Measurements from ENCODE around the gene ENTPD8.

Gene ENTPD8

DNA sequence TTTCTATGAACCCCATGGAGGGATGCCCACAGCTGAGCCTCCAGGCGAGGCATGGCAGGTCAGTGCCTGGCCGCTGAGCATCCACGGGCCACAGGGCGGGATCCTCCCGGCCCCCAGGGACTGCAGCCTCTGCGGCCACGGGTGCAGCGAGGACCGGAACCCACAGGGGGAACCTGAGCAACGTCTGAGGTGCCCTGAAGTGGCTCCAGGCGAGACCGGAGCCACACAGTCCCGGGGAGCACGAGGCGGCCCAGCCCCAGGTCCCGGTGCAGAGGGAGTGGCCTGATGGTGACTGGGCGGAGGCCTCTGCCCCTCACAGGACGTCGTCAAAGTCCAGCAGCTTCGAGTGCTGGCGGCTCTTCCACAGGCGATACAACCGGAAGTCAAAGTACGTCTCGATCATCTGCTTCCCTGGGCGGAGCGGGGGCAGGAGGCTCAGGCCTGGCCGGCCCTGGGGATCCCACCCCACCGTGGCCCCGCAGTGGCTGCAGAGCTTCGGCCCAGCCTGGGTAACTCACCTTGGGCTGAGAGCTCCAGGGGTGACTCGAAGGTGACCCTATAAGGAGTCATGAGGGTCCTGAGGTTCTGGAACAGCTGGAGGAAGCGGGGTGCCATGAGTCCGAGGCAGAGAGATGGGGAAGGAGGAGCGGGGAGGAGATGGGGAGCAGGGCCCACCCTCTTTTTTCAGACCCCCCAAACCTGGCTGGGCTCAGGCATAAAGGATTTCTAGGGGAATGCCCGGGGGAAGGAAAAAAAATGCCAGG, 8.1 kb upstream of the ENTPD8 start:
- DNase-seq, result no peak

DNA sequence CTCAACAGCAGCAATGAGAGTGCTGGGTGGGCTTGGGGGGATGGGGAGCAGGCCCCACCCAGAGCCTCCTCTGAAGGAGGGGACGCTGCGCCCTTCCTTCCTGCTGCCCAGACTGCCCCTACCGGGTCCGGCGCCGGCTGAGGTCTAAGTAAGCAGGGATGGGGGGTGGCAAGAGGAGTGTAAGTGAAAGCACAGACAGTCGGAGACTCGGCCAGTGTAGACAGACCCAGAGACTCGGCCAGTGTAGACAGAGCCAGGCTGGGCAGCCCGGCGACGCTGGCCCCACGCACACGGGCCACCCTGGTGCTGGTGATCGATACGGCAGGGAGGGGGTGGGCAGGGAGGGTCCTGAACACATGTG, 7.4 kb upstream of the ENTPD8 start:
- no peak for DNase-seq

DNA sequence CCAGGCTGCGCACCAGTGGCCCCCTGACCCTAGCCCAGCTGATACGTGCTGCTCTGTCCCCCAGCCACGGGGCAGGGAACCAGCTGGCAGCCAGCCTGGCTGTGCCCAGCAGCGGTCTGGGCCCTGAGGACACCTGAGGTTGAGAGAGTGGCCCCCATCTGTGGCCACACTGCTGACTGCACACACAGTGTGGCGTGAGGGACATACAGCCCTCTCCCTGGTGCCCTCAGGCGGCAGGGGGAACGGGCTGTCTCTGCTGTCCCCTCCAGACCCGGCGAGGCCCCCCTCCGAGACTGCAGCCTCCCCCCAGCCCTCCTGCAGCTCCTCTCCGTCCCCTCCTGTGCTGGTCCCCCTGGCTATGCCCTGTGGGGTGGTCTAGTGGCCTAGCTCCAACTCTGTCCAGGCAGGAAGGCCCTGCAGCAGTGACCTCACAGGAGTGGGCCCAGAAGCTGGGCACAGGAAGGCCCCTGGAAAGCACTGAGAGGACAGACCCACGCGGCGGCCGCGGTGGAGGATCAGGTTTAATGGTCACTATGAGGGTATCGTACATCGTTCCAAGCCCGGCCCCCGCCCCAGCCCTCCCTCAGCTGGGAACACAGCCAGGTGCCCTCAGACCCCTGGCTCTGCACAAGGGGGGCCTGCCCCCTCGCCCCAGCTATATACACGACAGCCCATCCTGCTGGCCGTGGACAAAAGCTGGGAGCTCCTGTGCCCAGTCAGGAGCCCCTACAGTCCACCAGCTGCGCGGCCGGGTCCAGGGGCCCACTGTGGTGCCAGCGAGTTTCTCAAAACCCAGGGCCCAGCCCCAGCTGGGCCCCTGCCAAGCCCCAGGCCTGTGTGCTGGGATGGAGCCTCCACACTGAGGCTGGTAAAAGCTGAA, 6.8 kb upstream of the ENTPD8 start:
- DNase-seq, result peak in 15 of 56 donors; percentile 25 to 60 (median 48)

DNA sequence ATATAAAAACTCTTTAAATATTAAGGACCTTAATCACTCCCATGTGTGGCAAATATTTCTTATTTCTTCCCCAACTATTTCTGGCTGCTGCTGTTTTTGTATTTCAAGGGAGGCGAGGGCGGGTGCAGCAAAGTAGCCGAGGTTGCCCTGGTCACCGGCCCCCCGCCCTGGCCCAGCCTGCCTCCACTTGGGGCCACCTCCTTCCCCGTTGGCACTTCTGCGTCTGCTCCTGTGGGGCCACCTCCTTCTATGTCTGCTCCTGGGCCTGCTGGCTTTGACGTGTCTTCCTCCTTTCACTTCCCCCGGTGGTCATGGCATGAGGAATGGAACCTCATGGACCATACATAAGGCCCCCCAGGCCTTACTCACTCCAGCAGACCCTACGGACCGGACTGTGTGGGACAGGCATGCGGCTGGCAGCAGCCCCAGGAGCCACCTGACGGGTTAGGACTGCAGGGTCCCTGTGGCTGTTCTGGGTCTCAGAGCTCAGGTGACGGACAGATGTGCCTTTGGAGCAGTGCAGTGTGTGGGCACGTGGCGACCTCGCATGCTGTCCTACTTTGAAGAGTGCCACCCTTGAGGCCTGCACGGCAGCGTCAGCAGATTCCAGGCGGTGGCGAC, 5.8 kb upstream of the ENTPD8 start:
- DNase-seq, result peak in 4 of 56 donors; percentile 29 to 43 (median 37)

DNA sequence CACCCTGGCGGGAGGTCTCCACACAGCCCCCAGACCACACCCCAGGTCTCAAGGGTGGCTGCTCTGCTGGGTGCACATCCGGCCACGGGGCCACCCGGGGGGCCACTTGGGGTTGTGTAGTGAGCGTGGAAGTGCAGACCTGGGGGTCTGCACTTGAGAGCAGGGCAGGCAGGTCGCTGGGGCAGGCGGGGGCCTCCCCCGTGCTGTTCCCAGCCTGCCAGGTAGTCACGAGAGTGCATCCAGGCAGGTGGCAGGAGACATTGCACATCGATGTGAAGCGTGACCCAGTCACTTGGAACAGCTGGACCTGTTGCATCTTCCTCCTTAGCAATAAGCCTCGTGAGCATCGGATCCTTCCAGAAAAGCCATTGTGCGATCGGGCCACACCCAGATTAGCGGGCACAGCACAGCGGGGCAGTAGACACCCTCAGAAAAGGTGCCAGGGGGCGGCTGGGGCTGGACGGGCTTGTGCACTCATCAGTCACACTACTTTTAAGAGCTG, 4.8 kb upstream of the ENTPD8 start:
- DNase-seq, result no peak

DNA sequence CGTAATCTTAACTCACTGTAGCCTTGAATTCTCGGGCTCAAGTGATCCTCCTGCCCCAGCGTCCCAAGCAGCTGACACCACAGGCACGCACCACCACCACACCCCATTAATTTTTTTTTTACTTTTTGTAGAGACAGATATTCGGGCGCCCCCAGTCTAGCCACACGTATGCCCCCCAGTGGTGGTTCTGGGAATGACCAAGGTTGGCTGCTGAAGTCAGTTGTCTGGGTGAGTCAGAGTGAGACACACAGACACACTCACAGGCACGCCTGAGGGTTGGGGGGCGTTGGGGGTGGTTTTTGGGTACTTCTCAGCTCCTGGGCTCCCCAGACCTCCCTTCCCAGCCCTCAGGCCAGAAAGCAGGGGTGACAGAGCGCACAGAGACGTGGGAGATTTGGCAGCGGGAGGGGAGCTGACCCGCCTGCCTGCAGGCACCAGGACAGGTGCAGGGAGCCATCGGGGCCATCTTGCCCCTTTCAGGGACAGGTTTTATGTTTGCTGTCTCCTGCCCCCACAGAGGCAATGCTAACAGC, 4.2 kb upstream of the ENTPD8 start:
- peak in 34 of 56 donors; percentile 17 to 81 (median 46) for DNase-seq

DNA sequence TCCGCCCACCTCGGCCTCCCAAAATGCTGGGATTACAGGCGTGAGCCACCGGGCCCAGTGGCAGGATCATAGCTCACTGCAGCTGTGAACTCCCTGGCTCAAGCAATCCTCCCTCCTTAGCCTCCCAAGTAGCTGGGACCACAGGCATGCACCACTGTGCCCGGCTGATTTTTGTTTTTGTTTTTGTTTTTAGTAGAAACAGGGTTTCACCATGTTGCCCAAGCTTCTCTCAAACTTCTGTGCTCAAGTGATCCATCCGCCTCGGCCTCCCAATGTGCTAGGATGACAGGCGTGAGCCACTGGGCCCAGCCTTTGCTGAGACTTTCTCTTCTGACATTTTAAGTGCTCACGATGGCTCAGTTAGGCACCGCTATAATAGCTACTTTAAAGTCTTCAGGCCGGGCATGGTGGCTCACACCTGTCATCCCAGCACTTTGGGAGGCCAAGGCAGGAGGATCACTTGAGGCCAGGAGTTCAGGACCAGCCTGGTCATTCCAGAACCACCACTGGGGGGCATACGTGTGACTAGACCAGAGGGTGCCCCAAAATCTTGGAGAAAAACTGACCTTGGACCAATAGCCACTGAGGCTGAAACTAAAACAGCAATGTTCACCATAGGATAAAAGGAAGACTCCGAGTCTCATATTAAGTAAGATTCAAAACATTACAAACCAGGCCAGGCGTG, 3.1 kb upstream of the ENTPD8 start:
- DNase-seq, result no peak

DNA sequence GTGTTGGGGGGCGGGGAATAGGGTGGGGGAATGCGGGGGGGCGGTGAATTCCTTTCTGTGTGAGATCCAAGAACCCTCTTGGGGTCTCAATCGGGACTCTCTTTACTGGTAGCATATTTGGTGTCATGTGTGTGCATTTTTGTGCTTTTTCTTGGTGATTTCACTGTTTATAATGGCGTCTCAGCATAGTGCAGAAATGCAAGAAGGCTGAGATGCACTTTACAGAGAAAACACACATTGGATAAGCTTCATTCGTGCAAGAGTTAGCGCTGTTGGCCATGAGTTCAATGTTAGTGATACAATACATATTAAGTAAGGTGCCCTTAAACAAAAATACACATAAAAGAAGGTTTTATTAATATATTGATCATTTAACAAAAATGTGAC, 771 bp upstream of the ENTPD8 start:
- no peak for DNase-seq

DNA sequence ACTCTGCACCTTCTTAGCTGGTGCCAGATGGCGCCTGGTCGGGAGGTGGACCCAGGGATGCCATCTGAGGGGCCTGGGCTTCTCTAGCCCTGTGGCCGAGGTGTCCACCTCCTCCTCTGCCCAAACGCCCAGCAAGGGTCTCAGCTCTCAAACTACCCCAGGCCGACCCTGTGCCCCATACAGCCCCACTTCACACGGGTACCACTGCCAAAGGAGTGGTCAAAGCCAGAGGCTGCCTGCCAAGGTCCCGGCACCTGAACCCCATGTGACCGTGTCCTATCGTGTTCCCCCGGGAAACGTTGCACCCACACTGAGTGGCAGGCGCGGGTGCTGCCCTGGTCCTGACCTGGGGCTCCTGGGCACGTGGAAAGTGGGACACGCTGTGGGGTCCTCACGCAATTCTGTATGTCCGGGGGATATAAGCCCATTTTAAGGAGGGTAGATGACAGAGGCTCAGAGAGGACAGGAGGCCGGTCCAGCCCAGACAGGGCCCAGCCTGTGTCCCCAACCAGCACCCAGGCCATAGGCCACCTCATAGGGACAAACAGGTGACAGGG, 1.9 kb downstream of the ENTPD8 start:
- no peak for DNase-seq

DNA sequence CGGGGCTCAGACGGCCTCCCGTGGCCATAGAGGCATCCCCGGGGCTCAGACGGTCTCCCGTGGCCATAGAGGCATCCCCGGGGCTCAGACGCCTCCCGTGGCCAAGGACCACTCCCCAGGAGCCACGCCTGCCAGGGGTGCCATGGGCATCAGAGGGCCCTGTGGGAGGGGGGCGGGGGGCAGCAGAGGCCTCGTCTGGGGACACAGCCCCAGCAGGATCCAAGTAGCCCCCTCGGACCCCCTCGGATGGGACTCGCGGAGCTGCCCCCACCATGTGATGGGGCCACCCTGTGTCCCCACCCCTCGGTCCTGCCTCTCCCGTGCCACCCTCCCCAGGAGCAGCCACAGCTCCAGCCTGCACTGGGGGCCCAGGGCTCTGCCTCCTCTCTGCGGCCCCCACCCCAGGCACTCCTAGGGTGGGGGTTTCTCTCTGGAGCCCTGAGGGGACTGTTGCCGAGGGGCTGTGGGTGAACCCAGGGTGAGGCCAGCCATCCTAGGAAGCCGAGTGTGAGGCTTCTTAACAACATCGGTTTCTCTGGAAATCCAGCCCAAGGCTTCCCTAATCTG, 2.5 kb downstream of the ENTPD8 start:
- no peak for DNase-seq

DNA sequence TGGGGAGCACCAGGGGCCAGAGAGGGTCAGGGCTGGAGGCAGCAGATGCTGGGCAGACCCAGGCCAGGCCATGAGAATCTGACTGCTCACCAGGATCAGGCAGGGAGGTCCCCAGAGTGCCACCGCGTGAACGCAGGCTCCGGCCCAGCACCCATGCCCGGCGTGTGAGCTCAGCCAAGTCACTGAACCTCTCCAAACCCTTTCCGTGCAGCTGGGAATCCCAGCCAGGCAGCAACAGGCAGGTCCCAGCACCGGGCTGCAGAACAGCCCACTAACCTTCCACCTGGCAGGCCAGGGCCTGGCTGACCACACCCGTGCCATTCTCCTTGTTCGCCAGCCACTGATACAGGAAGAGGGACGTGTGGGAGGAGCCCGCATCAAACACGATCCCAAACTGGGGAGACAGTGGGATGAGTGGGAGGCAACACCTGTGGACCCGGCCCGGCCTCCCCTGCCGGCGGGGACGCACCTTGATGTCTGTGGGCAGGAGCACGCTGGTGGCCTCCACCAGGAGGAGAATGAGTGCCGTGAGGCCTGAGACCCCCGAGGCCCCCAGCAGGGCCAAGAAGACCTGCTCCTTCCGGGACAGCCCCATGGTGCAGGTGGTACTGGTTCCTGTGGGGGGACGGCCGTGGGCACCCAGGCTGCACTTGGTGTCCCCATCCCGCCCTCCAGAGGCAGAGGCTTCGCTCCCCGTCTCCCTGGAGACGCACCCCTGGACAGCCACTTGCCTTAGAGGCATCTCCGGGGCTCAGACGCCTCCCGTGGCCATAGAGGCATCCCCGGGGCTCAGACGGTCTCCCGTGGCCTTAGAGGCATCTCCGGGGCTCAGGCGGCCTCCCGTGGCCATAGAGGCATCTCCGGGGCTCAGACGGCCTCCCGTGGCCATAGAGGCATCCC, 3.2 kb downstream of the ENTPD8 start:
- DNase-seq, result no peak

DNA sequence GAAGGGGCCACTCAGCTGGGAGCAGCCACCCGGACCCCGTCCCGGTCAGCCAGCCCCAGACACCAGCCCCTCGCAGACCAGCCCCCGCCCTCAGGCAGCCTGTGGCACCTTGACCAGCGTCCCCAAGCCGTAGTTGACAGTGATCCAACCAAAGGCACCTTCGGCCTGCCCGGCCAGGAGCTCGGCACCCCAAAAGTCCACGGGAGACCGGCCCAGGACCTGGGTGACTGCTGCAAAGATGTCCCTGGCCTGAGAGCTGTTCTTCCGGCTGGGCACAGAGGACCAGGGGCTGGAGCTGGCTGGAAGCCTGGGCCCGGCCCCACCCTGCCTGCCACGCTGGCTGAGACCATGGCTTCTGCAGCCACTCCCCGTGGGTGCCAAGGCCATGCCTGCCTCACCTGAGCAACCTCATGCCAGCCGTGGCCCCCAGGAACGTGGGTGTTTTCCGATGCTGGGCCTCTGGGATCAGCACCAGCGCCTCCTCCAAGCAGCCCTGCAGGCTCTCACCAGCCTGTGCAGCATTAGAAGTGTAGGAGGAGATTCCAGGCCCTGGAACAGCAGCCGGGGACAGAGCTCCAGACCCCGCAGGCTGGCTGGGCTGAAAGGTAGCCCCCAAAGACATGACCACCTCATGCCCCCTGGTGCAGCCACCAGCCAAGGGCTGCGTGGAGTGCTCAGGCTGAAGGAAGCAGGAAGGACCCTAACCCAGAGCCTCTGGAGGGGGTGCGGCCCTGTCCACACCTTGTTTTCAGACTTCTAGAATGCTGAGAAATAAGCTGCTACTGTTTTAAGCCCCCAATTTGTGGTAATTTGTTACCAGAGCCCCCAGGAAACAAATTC, 4.2 kb downstream of the ENTPD8 start:
- no peak for DNase-seq

DNA sequence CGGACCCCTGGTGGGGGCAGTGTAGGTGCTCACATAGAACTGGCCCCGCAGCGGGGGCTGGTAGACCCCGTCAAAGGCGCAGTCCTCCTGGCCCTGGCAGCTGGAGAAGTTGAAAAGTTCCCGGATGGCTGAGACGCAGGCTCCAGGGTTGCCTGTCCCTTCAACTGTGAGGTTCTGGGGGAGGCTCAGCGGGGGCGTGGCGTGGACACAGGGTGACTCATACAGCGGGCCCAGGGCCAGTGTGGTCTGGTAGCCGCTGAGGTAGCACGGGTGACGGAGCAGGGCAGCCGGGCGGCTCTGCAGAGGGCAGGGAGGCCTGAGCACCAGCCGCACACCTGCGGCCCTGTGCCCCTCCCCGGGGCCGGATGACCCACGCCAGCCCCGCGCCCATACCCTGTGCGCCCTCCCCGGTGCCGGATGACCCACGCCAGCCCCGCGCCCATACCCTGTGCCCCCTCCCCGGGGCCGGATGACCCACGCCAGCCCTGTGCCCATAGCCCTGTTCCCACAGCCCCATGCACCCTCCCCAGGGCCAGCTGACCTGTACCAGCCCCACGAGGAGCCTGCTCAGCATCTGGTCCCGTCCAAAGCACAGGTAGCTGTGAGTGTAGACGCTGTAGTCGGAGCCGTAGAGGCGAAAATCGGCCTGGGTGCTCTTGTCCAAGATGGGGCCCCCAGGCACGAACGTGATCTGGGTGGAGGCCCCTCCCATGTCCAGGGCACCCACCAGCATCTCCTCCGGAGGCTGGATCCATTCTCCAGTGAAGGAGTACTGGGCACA, 5.0 kb downstream of the ENTPD8 start:
- DNase-seq, result no peak

DNA sequence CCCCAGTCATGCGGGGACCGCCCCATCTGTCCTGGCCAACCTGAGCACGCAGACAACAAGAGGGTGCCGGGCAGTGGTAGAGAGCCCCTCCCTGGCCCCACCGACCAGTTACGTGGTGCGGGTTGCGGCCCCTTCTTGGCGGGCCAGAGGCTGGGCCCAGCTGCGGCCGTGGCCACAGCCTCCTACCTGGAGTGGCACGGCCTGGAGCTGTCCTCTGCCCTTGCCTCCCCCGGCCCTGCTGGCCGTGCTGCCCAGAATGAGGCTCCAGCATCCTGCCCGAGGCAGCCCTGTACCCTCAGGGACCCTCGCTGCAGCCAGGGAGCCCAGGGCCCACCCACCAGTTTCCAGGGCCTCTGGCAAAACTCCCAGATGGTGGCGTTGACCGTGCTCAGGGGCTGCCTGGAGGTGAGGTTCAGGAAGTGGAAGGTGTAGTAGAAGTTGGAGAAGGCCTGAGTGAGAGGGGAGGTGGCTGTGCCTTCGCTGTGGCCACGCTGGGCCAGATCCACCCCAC, 5.7 kb downstream of the ENTPD8 start:
- no peak for DNase-seq

DNA sequence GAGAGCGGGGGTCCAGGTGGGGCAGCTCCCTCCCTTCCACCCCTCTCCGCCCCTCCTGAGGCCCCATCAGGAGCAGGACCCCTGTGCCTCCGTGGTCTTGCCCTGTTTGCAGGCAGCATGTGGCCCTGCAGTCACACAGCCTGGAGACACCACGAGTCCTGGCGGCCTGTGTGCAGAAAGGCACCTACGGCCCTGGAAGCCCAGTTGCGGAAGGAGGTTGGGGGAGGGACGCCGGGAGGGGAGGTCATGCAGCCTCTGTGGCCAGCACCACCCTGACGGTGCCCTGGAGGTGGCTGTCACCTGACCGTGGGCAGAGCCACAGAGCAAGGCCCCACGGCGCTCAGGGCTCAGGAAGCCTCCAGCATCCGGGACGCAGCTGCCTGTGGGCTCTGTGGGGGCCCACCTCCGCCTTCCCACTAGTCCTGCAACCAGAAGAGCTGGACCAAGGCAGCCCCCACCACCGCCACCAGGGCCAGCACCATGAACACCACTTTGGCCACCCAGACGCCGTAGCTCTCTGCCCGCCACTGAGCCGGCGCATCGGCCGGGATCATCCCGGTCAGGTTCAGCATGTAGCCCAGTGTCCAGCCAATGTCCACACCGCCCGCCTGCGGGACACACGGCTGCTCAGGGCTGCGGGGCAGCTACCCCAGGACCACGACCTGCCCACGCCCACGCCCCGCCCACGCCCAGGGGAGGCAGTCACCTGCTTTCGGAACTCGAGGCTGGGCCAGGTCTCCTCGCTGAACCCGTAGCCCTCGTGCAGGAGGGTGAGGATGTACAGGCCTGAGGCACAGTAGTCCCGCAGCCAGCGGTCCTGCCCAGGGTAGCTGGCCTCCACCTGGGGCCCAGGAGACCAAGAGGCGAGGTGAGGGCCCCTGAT, 6.4 kb downstream of the ENTPD8 start:
- no peak for DNase-seq

DNA sequence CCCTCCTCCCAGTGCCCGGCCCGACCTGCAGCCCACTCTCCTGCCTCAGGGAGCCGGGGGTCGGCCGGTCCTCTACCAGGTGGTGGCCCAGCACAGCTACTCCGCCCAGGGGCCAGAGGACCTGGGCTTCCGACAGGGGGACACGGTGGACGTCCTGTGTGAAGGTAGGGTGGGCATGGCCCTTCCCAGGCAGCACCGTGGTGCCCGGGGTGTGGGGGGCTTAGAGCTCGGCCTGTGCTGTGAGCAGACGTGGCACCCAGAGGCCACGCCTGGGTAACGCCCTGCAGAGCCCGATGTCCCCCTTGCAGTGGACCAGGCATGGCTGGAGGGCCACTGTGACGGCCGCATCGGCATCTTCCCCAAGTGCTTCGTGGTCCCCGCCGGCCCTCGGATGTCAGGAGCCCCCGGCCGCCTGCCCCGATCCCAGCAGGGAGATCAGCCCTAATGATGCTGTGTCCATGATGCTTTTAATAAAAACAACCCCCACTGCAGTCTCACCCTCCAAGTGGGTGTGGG, 7.2 kb downstream of the ENTPD8 start:
- DNase-seq, result no peak
